Melanocyte of skin (primary cell): ENCODE data around the gene CYP27B1. TPM values are rescaled to one million over a fixed set of nuclear protein-coding genes. Genes with fewer than 3 reads are reported as not detected.

Experiments
- small RNA-seq, 2 donors: library from RNA; depleted of rRNA; stranded (forward); fragments of <200 nt; gene quantifications; one replicate each; pipeline ENCODE3, GENCODE V24; 2012
- total RNA-seq, 2 donors: library from RNA; depleted of rRNA; stranded (reverse); fragments of >200 nt; gene quantifications; 2 replicates each; pipeline ENCODE4 v1.2.3, GENCODE V29; 2012

Gene CYP27B1
- total RNA-seq: under 1 TPM in 1 of 2 donors, not detected in 1; 1.00 TPM

GRCh38 chr12:57766464-57767304 lies at the start of gene CYP27B1:
CYP27B1 (minus strand) TSS chr12:57767078; CDS start chr12:57767041, 37 bp downstream.

DNA sequence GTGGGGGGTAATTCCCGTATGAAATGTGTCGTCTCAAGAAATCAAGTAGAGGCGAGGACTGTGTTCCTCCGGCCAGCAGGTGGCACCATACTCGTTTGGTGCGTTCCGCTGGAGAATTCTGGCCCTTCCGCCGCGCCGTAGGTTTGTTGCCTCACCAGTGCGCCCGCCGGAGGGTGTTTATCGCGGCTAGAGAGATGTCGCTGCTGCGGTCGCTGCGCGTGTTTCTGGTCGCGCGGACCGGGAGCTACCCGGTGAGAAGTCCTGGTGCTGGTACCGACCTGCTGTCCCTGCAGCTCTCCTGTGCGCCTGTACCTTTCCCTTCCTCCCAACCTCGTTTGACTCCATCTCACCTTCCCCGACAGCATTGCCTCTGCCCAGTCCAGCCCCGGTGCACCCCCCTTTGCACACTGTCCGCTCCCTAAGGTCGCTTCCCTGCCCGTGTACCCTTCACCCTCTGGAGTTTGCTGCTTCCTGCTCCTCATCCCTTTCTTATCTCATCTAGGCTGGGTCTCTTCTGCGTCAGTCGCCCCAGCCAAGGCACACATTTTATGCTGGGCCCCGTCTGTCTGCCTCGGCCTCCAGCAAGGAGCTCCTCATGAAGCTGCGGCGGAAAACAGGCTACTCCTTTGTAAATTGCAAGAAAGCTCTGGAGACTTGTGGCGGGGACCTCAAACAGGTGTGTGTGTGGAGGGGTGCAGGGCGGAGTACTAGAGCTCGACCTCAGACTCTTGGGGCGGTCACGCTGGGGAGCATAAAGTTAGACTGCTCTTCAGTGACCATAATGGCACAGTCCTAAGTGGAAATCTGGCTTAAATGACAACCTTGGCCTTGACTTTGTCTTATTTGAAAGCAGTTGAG lies 16.0 kb upstream of the CYP27B1 start, which contains the start of gene TSFM:
TSFM (plus strand) TSS at position 180 of the 858 bp plus-strand sequence; CDS start at position 195, 15 bp downstream.

DNA sequence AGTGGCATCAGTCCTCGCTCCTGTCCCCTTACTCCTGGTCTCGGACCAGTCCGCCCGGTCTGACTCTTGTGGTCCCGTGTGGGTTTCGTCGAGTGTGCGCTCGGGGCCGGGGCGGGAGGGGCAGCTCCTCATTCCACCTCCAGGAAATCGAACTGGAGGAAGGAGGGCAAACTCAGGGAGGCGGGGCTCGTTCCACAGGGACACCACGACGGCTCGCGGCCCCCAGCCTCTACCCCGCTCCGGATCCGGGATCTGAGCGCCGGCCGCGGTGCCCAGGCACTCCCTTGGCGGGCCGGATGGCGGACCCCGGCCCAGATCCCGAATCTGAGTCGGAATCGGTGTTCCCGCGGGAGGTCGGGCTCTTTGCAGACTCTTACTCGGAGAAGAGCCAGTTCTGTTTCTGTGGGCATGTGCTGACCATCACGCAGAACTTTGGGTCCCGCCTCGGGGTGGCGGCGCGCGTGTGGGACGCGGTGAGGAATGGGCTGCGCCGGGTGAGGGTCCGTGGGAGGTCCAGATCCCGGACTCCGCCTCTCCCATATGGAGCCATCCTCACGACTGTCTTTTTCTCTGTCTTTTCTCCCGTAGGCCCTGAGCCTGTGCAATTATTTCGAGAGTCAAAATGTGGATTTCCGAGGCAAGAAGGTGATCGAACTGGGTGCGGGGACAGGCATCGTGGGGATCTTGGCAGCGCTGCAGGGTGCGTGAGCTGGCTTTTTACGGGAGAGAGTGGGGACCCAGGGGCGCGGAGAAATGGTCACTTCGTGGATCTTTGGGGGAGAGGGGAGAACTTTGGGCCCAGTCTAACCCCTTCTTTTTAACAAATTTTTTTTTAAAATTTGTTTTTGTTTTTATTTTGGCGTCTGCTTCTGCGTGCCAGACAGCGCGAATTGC lies 5.8 kb upstream of the CYP27B1 start, which contains the start of gene EEF1AKMT3:
EEF1AKMT3 (plus strand) TSS at position 186 of the 894 bp plus-strand sequence; CDS start at position 297, 111 bp downstream.

DNA sequence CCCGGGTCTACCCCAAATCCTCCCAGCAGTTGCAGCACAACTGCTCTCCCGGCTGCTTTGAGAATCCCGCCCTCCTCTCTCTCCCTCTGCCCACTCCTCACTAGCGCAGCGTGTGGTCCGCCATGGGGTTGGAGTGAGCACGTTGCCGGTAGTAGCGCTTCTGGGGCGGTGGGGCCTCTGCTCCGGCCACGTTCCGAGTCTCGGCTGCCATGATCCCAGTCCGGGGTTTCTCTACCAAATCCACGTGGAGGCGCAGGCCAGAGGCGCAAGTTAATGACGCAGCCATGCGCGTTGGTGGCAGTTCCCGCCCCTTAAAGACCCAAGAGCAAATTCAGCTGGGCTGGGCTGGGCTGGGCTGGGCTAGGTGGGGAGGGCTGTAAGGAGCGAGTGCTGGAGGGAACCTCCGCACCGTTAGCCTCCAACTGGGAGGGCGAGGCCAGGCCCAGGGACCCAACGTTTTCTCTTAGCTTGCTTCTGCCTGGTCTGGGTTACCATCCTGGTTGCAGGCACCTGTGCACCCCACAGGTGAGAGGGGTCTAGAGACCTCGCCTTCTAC lies 5.1 kb upstream of the CYP27B1 start, which contains the start of gene METTL1:
METTL1 (minus strand) TSS at position 233 of the 556 bp plus-strand sequence; CDS start at position 211, 22 bp downstream.

DNA sequence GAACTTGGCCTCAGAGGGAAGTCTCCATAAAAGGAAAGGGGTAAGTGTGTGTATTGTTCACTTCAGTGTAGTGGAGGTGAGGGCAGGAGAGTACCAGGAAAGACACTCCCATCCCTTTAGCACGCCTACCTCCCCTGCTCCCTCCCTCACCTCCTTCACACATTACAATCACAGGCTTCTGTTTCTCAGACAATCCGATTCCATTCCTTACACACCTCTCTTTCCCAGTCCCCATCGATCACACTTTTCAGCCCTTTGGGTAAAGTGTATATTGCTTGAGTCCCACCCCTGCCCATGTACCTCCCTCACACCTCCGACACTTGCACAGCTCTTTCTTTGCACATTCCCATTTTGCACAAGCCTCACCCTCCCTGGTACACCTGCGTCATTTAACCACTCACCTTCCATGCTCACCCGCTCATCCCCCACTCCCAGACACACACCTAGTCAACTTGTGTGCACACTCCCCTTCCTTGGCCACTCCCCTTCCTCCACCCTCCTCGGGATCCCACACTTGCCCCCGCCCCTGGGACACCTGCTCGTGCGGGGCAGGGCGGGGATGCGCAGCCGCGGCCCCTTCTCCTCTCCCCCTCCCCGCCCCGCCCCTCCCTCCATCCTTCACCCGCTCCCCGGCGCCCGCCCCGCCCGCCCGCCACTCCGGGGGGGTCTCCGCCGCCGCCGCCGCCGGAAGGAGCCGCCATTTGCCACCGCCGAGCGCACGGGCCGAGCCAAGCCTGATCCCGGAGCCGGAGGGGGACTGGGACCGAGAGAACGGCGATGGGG lies 12.3 kb downstream of the CYP27B1 start, which contains the start of gene MARCHF9:
MARCHF9 (plus strand) TSS at position 693 of the 783 bp plus-strand sequence. CDS start 426 bp downstream, outside the sequence.

DNA sequence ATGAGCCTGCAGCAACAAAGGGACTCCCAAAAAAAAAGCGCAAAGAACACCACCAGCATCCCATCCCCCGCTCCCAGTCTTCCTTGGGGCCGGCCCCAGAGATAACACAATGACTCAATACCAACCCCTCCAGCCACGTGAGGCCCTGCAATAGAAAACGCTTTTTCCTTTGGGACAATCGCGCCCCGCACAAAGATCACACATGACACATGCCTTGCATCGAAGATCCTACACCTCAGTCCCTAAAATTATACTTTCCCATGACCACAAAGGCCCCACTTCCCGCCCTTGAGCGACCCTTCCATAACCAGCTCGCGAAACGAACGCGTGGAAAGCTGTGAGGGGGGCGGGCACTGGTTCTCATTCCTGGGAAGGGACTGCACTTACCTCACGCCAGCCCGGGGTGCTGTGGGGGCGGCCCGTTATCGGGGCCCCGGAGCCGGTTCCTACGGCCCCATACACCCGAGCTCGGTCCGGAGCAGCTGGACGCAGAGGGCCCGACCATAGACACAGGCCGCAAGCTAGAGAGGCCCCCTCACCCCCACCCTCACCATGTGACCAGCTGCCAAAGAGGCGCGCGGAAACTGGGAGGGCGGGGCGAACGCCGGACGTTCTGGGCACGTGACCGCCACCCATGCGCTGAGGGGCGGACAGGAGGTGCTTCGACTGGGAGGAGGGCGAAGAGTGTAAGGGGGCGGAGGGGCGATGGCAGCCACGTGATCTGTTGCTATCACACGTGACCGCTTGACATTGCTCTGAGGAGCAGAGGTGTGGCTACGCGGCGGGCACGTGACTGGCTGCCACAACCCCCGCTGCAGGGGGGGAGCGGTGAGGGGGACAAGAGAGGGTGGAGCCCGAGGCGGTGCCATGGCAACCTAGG lies 14.8 kb downstream of the CYP27B1 start, which contains the start of gene CDK4:
CDK4 (minus strand) TSS at position 523 of the 880 bp plus-strand sequence. CDS start 593 bp downstream, outside the sequence.

GRCh38 chr12:57744777-57745484 lies 21.9 kb downstream of the CYP27B1 start, which contains the start of gene TSPAN31:
TSPAN31 (plus strand) TSS chr12:57745039; CDS start chr12:57745155, 116 bp downstream.

DNA sequence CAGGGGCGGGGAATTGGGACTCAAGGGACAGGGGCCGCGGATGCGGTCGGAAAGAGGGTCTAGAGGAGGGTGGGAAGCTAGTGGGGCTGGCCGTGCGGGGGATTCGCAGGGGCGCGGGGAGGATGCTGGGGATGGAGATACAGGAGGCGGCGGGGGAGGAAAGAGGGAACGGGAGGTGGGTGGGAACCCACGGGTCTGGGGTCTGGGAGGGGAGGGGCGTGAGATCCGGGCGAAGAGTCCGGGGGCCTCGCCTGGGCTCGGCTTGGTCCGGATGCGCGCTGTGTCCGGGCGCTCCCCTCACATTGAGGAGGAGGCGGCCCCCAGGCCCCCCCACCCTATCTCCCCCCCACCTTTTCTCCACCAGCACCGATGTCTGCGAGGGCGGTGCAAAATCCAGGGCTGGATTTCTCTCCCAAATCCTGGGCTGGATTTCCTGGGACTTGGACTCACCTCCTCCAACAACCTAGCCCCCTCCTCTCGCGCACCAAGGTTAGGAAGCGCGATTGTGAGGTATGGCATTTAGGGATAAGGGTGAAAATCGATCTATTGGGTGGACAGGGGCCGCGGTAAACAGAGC lies 28.1 kb downstream of the CYP27B1 start, which contains the start of gene AGAP2:
AGAP2 (minus strand) TSS at position 82 of the 577 bp plus-strand sequence. CDS start 496 bp downstream, outside the sequence.

Small RNAs within 50 kb of the gene (small RNA-seq; reads per million reads assigned to genes)
- gene RNU6-1083P: 0 reads per million in 2 donors

Other genes with a start within 250 kb of the CYP27B1 start
- gene DDIT3, start 246.6 kb downstream of the CYP27B1 start, total RNA-seq: 10 to 100 TPM; 17.6 to 19.6 TPM
- gene MBD6, start 244.3 kb downstream of the CYP27B1 start, total RNA-seq: 1 to 10 TPM; 6.5 to 8.7 TPM
- 100 to 1,000 TPM; 105 to 108 TPM for gene DCTN2, start 219.9 kb downstream of the CYP27B1 start, total RNA-seq
- under 1 TPM; under 0.01 to 0.34 TPM for gene KIF5A, start 217.0 kb downstream of the CYP27B1 start, total RNA-seq
- gene PIP4K2C, start 175.9 kb downstream of the CYP27B1 start, total RNA-seq: 10 to 100 TPM; 36.6 to 47.8 TPM
- 10 to 100 TPM; 11.7 to 17.6 TPM for gene DTX3, start 162.3 kb downstream of the CYP27B1 start, total RNA-seq
- gene ARHGEF25, start 155.6 kb downstream of the CYP27B1 start, total RNA-seq: 1 to 10 TPM; 5.2 to 5.3 TPM
- gene B4GALNT1, start 133.9 kb downstream of the CYP27B1 start, total RNA-seq: 10 to 100 TPM in 1 of 2 donors, 1 to 10 TPM in 1; 4.7 to 11.7 TPM
- 100 to 1,000 TPM in 1 of 2 donors, 10 to 100 TPM in 1; 82.9 to 128 TPM for gene OS9, start 72.9 kb downstream of the CYP27B1 start, total RNA-seq
- under 1 TPM; under 0.01 to 0.34 TPM for gene AGAP2, start 28.3 kb downstream of the CYP27B1 start, total RNA-seq
- gene TSPAN31, start 22.0 kb downstream of the CYP27B1 start, total RNA-seq: 10 to 100 TPM; 33.0 to 37.2 TPM
- gene CDK4, start 14.8 kb downstream of the CYP27B1 start, total RNA-seq: 100 to 1,000 TPM; 295 to 361 TPM
- 1 to 10 TPM; 4.3 to 5.9 TPM for gene MARCHF9, start 12.0 kb downstream of the CYP27B1 start, total RNA-seq
- 10 to 100 TPM in 1 of 2 donors, 1 to 10 TPM in 1; 4.1 to 13.0 TPM for gene METTL1, start 5.0 kb upstream of the CYP27B1 start, total RNA-seq
- gene EEF1AKMT3, start 5.5 kb upstream of the CYP27B1 start, total RNA-seq: 1 to 10 TPM; 3.4 to 5.7 TPM
- 10 to 100 TPM; 28.9 to 40.6 TPM for gene TSFM, start 15.7 kb upstream of the CYP27B1 start, total RNA-seq
- 1 to 10 TPM in 1 of 2 donors, under 1 TPM in 1; 1.00 to 2.4 TPM for gene AVIL, start 51.7 kb upstream of the CYP27B1 start, total RNA-seq
- 10 to 100 TPM; 37.0 to 42.7 TPM for gene CTDSP2, start 79.7 kb upstream of the CYP27B1 start, total RNA-seq
- 10 to 100 TPM in 1 of 2 donors, 1 to 10 TPM in 1; 5.9 to 13.7 TPM for gene ATP23, start 174.5 kb upstream of the CYP27B1 start, total RNA-seq